ENCODE results near the gene ZBTB7C.

ZBTB7C gene

GRCh38 chr18:48045744-48046143 is 363.4 kb downstream of the ZBTB7C start:
- H3K27me3 ChIP-seq (ENCODE audit: insufficient read depth, insufficient read length): no peaks in the 10 kb centered on the region
- no peaks in the 10 kb centered on the region for H3K36me3 ChIP-seq (ENCODE audit: insufficient read depth, insufficient read length, low read length)
- TF ChIP-seq ZNF274 (IDR thresholded peaks at IDR 0.05; ENCODE audit: low read depth, low read length) (no peak), SUZ12 (IDR thresholded peaks at IDR 0.05; ENCODE audit: extremely low read depth, insufficient read depth, insufficient read length) (no peak), YY1 (IDR thresholded peaks at IDR 0.05; ENCODE audit: insufficient read depth, insufficient read length) (no peak)
- H3K4me3 ChIP-seq (ENCODE audit: insufficient read length, low read depth): no peak overlapping the region
- no peak for DNase-seq (ENCODE audit: low read depth, low spot score)
- H3K4me1 ChIP-seq (ENCODE audit: insufficient read depth, insufficient read length): no peaks in the 10 kb centered on the region
- no peaks in the 10 kb centered on the region for H3K9me3 ChIP-seq (ENCODE audit: insufficient read depth, low read length)
- H3K9ac ChIP-seq (ENCODE audit: insufficient read length, low read depth): no peak overlapping the region

GRCh38 chr18:48044944-48045343 is 364.2 kb downstream of the ZBTB7C start:
- no peaks in the 10 kb centered on the region for H3K36me3 ChIP-seq (ENCODE audit: insufficient read depth, insufficient read length, low read length)
- H3K27me3 ChIP-seq (ENCODE audit: insufficient read depth, insufficient read length): no peaks in the 10 kb centered on the region
- no peak overlapping the region for H3K4me3 ChIP-seq (ENCODE audit: insufficient read length, low read depth)
- no peak overlapping the region for H3K9ac ChIP-seq (ENCODE audit: insufficient read length, low read depth)
- H3K9me3 ChIP-seq (ENCODE audit: insufficient read depth, low read length): no peaks in the 10 kb centered on the region
- H3K4me1 ChIP-seq (ENCODE audit: insufficient read depth, insufficient read length): no peaks in the 10 kb centered on the region
- TF ChIP-seq ZNF274 (IDR thresholded peaks at IDR 0.05; ENCODE audit: low read depth, low read length) (no peak), SUZ12 (IDR thresholded peaks at IDR 0.05; ENCODE audit: extremely low read depth, insufficient read depth, insufficient read length) (no peak), YY1 (IDR thresholded peaks at IDR 0.05; ENCODE audit: insufficient read depth, insufficient read length) (no peak)
- no peak for DNase-seq (ENCODE audit: low read depth, low spot score)

GRCh38 chr18:48043166-48043565 is 366.0 kb downstream of the ZBTB7C start:
- no peak for DNase-seq (ENCODE audit: low read depth, low spot score)
- H3K4me1 ChIP-seq (ENCODE audit: insufficient read depth, insufficient read length): no peaks in the 10 kb centered on the region
- H3K9ac ChIP-seq (ENCODE audit: insufficient read length, low read depth): no peak overlapping the region
- no peaks in the 10 kb centered on the region for H3K36me3 ChIP-seq (ENCODE audit: insufficient read depth, insufficient read length, low read length)
- H3K4me3 ChIP-seq (ENCODE audit: insufficient read length, low read depth): no peak overlapping the region
- no peak for TF ChIP-seq ZNF274 (IDR thresholded peaks at IDR 0.05; ENCODE audit: low read depth, low read length)
- no peak for TF ChIP-seq SUZ12 (IDR thresholded peaks at IDR 0.05; ENCODE audit: extremely low read depth, insufficient read depth, insufficient read length)
- no peak for TF ChIP-seq YY1 (IDR thresholded peaks at IDR 0.05; ENCODE audit: insufficient read depth, insufficient read length)
- H3K27me3 ChIP-seq (ENCODE audit: insufficient read depth, insufficient read length): no peaks in the 10 kb centered on the region
- H3K9me3 ChIP-seq (ENCODE audit: insufficient read depth, low read length): no peaks in the 10 kb centered on the region

- H3K36me3 ChIP-seq (ENCODE audit: insufficient read depth, insufficient read length, low read length): no peaks in the 10 kb centered on the region
- H3K9me3 ChIP-seq (ENCODE audit: insufficient read depth, low read length): no peaks in the 10 kb centered on the region
- no peak overlapping the region for H3K4me3 ChIP-seq (ENCODE audit: insufficient read length, low read depth)
- TF ChIP-seq YY1 (IDR thresholded peaks at IDR 0.05; ENCODE audit: insufficient read depth, insufficient read length) (no peak), ZNF274 (IDR thresholded peaks at IDR 0.05; ENCODE audit: low read depth, low read length) (no peak), SUZ12 (IDR thresholded peaks at IDR 0.05; ENCODE audit: extremely low read depth, insufficient read depth, insufficient read length) (no peak)
- no peaks in the 10 kb centered on the region for H3K4me1 ChIP-seq (ENCODE audit: insufficient read depth, insufficient read length)
- no peak overlapping the region for H3K9ac ChIP-seq (ENCODE audit: insufficient read length, low read depth)
- DNase-seq (ENCODE audit: low read depth, low spot score): no peak
- no peaks in the 10 kb centered on the region for H3K27me3 ChIP-seq (ENCODE audit: insufficient read depth, insufficient read length)
These were observed 366.8 kb downstream of the ZBTB7C start for GRCh38 chr18:48042431-48042830.

- Histone ChIP-seq H3K36me3 (ENCODE audit: insufficient read depth, insufficient read length, low read length) (no peaks in the 10 kb centered on the region), H3K9me3 (ENCODE audit: insufficient read depth, low read length) (no peaks in the 10 kb centered on the region), H3K4me1 (ENCODE audit: insufficient read depth, insufficient read length) (peaks cover 2% of the 10 kb centered on the region), H3K9ac (ENCODE audit: insufficient read length, low read depth) (no peak overlapping the region), H3K4me3 (ENCODE audit: insufficient read length, low read depth) (no peak overlapping the region), H3K27me3 (ENCODE audit: insufficient read depth, insufficient read length) (no peaks in the 10 kb centered on the region)
- TF ChIP-seq ZNF274 (IDR thresholded peaks at IDR 0.05; ENCODE audit: low read depth, low read length) (no peak), YY1 (IDR thresholded peaks at IDR 0.05; ENCODE audit: insufficient read depth, insufficient read length) (no peak), SUZ12 (IDR thresholded peaks at IDR 0.05; ENCODE audit: extremely low read depth, insufficient read depth, insufficient read length) (no peak)
- DNase-seq (ENCODE audit: low read depth, low spot score): no peak
These were observed 368.6 kb downstream of the ZBTB7C start for GRCh38 chr18:48040457-48041110.

GRCh38 chr18:48039769-48040215 is 369.4 kb downstream of the ZBTB7C start:
- Histone ChIP-seq H3K4me3 (ENCODE audit: insufficient read length, low read depth) (no peak overlapping the region), H3K9ac (ENCODE audit: insufficient read length, low read depth) (no peak overlapping the region), H3K4me1 (ENCODE audit: insufficient read depth, insufficient read length) (peaks cover 2% of the 10 kb centered on the region), H3K9me3 (ENCODE audit: insufficient read depth, low read length) (no peaks in the 10 kb centered on the region), H3K27me3 (ENCODE audit: insufficient read depth, insufficient read length) (no peaks in the 10 kb centered on the region), H3K36me3 (ENCODE audit: insufficient read depth, insufficient read length, low read length) (no peaks in the 10 kb centered on the region)
- no peak for DNase-seq (ENCODE audit: low read depth, low spot score)
- TF ChIP-seq ZNF274 (IDR thresholded peaks at IDR 0.05; ENCODE audit: low read depth, low read length) (no peak), SUZ12 (IDR thresholded peaks at IDR 0.05; ENCODE audit: extremely low read depth, insufficient read depth, insufficient read length) (no peak), YY1 (IDR thresholded peaks at IDR 0.05; ENCODE audit: insufficient read depth, insufficient read length) (no peak)

GRCh38 chr18:48038636-48039035 is 370.5 kb downstream of the ZBTB7C start:
- DNase-seq (ENCODE audit: low read depth, low spot score): no peak
- H3K9me3 ChIP-seq (ENCODE audit: insufficient read depth, low read length): no peaks in the 10 kb centered on the region
- no peak overlapping the region for H3K9ac ChIP-seq (ENCODE audit: insufficient read length, low read depth)
- peaks cover 2% of the 10 kb centered on the region for H3K4me1 ChIP-seq (ENCODE audit: insufficient read depth, insufficient read length)
- no peaks in the 10 kb centered on the region for H3K36me3 ChIP-seq (ENCODE audit: insufficient read depth, insufficient read length, low read length)
- no peak for TF ChIP-seq ZNF274 (IDR thresholded peaks at IDR 0.05; ENCODE audit: low read depth, low read length)
- no peak for TF ChIP-seq YY1 (IDR thresholded peaks at IDR 0.05; ENCODE audit: insufficient read depth, insufficient read length)
- no peak for TF ChIP-seq SUZ12 (IDR thresholded peaks at IDR 0.05; ENCODE audit: extremely low read depth, insufficient read depth, insufficient read length)
- no peaks in the 10 kb centered on the region for H3K27me3 ChIP-seq (ENCODE audit: insufficient read depth, insufficient read length)
- H3K4me3 ChIP-seq (ENCODE audit: insufficient read length, low read depth): no peak overlapping the region

Measured in NT2/D1 (cell line).